GM19193 (cell line): ENCODE measurements around the gene HABP2.

ENCODE experiments used
- POLR2A ChIP-seq: IDR thresholded peaks from 4 replicates; pipeline ENCODE4 v1.6.1; 2011; ENCODE audit not compliant: insufficient read depth, insufficient read length; ENCODE audit errors: extremely low read depth

The HABP2 gene

DNA sequence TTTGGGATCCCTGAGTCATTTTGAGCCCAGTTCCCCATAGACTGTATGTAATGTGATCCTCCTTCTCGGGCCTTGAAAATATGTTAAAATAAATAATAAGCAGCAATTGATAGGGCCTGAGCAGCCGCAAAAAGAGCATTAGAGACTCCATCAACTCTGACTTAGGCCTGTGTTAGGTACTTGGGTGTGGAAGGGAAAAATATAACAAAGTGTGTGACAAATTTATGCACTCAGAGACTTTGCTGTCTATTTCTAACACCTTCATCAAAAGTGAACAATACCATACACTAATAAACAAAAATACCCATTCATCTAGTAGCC, 31.4 kb upstream of the HABP2 start:
- TF ChIP-seq POLR2A: no peak

DNA sequence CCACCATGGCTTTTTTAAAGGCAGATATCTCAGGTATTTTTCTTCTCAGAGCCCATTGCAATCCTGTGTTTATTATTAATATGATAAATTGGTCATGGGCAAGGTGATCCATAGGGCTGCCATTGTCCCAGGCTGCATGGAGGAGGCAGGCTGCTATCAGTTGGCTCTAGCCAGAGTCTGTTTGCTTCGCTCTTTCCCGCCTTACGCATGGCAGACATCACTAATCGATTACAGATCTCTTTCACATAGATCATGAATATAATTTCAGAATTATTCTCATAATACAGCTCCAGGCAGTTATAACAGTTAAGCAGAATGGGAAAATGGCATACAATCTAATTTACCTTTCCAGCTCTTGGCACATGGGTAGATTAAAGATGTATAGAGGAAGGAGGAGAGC, 30.4 kb upstream of the HABP2 start:
- no peak for TF ChIP-seq POLR2A

DNA sequence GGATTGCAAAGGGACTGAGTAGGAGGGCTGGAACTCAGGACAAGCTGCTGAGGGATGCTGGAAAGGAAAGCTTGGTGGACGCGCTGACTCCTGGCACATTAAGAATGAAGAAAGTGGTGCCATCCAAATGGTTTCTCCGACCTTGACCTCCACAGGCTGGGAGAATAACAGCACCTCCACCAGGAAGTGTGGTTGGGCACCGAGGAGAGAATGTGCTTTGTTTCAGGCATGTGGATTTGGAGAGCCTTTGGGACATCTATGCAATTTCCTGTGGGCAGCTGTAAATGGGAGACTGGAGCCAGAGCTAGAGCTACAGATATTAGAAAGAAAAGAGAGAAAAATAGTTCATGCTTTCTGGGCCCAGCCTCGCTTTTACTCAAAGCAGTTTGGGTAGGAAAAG, 29.8 kb upstream of the HABP2 start:
- no peak for TF ChIP-seq POLR2A

DNA sequence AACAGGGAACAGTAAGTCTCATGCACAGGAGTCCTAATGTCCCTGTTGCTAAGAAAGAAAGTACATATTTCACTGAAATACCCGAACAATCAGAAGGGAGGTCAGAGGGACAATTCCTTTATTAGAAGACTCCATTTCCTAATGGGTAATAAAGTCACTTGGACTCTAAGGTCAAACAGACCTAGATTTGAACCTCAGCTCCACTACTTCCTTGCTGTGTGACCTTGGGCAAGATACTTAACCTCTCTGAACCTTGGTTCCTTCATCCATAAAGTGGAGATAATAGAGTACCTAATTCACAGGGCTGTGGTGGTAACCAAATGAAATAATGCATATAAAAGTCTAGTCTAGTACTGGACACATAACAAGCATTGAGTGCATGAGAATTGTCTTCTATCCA, 29.2 kb upstream of the HABP2 start:
- no peak for TF ChIP-seq POLR2A

DNA sequence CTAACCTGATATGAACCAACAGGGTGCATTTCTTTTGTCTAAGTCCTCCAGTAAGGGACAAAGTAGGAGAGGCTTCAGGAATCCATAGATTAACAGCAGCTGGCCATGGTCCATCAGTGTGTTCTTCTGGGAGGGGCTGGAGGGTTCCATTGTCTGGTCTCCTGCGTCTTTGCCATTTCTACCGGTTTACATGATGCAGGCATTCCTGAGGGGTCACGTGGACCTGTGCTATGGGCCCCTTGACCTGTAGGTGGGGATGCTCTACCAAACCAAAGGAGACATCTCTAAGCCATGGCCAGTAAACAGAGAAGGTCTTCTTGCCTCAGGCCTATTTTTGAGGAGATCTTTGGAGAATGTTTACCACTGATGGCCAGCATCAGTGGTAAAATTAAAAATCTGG, 28.7 kb upstream of the HABP2 start:
- no peak for TF ChIP-seq POLR2A

DNA sequence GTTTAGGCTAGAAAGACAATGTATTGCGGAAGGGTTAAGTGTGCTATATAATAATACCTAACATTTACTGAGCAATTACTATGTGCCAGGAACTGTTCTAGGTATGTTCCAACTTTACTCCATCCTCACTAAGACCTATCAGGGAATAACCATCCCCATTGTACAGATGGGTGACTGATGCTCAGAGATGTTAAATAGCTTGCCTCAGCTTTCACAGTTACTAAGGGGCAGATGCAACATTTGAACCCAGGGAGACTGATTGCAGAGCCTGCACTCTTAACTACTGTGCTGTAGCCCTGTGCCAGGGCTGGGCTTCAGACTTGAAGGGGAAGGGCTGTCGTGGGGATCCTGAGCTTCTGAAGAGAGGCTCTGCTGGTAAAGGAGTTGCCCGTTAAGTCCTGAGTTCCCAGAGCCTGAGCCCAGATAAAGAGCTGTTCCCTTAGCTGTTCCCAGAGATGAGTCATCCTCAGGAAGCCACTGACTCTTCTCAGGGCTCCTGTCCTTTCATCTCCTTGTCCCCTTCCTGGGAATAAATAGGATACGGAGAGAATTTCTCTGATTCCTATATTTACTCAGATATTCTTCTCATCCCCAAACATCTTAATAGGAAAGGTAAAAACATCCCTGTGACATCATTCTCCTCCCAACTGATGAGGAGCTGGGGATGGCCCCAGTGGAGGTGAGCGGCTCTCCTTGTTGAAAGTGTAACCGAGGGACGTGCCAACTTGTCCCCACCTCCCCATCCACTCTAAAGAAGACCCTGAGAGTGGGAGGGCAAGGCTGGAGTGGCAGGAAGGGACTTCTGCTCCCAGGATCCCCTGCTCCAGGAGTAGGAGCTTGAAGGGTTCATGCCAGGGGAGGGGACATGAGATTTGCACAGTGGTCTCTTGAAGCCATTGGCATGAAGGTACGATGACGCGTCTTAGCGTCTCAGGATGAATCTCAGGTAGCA, 28.0 kb upstream of the HABP2 start:
- TF ChIP-seq POLR2A: no peak

DNA sequence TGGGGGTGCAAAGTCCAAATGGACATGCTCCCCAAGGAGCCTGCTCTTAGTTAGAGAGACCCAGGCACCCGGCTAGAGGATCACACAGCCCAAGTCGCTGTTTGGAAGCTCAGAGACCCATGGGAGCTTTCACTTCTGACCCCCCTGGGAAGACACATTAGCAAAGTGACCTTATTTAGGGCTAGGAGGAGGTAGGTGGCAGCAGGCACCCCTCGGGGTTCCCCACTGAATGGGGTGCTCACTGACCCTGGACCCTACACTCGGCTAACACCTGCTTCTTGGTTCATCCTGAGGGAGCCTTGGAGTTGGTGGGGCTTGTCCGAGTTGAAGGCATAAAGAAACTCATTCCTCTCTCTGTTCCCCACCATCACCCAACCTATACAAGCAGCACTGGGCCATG, 27.1 kb upstream of the HABP2 start:
- no peak for TF ChIP-seq POLR2A

DNA sequence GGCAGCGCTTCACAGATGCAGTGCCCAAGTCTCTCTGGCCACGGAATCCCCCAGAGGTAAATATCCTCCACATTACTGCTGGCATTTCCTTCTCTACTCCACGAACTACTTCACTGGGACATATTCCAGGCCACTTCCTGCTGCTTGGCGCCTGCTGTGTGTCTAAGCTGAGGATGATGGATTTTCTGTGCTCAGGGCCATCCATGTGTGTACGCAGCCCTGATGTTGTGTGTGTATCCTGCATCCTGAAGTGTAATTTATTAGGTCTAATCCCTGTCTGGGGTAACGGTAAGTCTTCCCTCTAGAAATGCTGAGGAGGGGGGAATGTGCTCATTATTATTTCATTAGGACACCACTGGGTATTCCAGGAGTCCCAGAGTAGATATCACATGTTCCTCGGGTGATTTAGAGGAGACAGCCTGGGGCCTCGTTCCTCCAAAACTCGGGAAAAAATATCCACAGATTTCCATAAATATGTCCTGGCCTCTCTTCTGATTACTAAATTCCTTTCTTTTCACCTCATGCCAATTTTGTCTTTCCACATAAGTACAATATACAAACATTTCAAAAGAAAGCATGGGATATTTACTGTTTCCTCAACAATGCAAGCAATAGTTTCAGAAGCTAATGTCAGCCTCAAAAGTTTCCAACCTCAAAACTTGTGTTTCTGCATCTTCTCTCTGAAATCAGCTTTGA, 25.5 kb upstream of the HABP2 start:
- TF ChIP-seq POLR2A: no peak

DNA sequence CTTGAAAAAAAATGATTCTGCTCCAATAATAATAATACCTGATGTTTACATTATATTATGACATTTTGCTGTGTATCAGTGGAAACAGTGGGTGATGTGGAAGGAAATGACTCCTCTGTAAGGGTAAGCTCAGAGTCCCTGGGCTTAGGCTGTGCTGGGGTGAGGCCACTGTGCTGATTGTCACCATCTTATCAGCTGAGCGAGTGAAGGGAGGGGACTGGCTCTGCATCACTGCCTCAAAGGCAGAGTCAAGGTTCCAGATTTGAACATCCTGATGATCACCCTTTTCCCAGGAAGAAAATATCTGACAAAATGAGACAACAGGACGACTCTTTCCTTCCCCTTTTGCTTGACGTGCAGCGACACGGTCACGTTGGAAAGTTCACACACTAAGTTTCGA, 24.0 kb upstream of the HABP2 start:
- no peak for TF ChIP-seq POLR2A

DNA sequence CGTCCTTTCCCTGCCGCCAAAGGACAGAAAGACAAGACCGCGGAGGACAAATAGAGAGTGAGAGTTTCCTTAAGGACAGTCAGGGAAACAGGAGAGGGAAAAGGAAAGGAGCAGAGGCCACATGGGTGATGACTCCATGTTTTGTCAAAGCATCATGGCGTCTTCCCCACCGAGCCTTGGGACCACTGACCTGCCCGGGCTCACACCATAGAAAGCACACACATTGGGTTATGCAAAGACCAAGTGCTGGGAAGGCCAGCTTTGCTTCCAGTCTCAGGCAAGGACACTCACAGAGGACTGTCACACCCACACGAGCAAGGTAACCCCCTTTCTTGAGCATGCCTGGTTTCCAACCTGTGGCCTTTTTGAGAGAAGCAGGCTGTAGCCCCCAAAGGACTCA, 23.3 kb upstream of the HABP2 start:
- TF ChIP-seq POLR2A: no peak

DNA sequence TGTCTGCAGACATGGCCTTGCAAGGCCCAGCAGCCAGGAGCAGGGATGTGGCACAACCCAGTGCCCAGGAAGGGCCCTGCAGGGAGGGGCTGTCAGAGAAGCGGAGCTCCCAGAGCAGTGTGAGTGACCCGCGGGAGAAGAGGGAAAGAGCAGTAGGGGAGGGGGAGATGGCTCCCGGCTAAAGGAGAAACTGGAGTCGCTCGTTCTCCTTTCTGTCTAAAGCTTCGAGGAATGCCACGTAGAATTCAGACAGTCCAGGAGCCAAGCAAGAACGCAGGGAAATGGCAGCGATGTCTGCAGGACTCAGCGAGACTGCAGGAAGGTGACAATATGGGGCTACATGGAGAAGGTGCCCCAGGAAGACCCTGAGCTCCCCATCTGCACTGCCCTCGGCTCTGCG, 22.4 kb upstream of the HABP2 start:
- TF ChIP-seq POLR2A: no peak

DNA sequence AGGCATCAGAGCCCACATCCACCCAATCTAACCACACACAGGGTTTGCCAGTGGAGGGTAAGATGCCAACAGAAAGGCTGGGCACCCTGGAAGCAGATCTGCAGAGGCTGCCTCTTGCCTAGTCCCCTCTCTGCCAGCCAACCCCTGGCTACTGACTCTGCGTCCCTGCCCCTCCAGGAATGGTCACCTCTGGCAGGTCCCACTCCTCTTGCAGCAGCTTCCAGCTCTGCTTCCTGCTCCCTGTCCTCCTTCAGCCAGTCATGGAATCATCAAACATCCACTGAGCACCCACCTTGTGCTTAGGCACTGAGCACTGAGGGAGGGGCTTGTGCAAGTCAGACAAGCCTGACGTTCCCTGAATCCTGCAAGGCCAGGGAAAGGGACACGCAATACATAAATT, 20.1 kb upstream of the HABP2 start:
- TF ChIP-seq POLR2A: no peak

DNA sequence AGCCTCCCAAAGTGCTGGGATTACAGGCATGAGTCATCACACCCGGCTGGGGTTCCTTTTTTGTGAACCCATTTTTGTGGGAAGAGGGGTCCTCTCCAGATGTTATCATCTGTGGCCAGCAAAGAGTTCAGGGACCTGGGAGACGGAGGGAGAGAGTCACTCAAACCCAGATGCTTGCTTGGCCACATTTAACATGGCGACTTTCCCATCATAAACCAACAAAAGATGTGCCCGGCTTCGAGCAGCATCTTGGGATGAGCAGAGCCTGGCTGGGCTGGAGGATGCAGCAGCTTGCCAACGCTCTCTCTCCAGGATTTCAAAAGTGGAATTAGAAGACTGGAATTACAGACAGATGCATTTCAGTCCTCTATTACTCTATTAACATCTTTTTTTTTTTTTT, 19.1 kb upstream of the HABP2 start:
- no peak for TF ChIP-seq POLR2A

DNA sequence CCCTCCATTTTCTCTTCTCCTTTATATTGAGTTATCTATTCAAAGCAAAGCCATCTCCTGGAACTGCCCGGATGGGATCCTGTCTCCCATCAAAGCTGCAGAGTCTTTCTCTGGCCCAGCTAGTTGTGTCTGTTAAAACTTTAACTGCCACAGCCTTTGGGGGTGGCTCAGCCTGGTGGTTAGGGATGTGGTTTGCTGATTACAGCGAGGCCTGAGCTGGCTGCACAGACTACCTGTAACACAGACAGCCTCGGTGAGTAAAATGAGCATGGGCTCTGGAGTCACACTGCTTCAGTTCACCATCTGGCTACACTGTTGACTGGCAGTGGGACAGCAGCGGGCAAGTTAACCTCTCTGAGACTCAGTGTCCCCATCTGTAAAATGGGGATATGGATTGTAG, 18.4 kb upstream of the HABP2 start:
- TF ChIP-seq POLR2A: no peak

DNA sequence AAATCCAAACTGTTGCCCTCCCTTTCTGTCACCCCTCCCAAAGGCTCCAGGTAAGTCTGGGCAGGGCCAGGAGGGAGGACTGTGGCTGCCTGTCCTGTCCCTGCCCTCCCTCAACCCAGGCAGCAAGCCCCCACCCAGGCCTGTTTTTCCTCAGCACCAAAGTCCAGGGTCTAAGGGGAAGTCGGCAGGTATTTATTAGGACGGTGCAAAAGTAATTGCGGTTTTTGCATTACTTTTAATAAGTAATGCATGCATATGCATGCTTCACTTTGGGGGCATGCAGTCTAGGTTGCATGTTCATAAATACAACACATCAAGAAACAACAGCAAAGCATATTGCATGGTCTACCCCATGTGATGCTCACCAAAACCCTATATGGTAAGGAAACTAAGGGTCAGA, 15.2 kb upstream of the HABP2 start:
- no peak for TF ChIP-seq POLR2A

DNA sequence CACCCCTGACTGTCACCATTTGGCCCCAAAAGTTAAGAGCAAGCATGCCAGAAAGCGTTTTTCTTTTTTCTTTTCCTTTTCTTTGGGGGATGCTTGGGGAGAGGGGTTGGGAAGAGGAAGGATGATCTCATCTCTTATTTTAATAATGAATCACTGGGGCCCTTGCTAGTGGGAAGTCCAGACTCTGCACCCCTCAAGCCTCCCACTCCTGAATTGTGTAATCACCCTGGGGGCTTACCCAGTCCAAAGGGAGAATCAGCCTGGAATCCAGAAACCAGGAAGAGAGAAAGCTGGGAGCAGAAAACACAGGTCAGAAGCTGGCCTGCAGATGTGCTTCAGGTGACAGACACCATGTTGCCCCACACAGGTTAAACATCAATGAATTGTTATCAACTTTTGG, 14.7 kb upstream of the HABP2 start:
- no peak for TF ChIP-seq POLR2A
